IPS-18a (cell line): ENCODE results near the gene G6PC1.
"Not testable (repeated sequence)": the region's sequence is repeated elsewhere in the genome, so short reads cannot be mapped to it uniquely, and the experiment has no call there.

Source experiments
- H3K27ac ChIP-seq: one replicate; pipeline ENCODE4 v1.5.1; 2013; ENCODE audit warnings: low read length
- H3K27me3 ChIP-seq: one replicate; pipeline ENCODE4 v1.6.1; 2013; ENCODE audit warnings: mild to moderate bottlenecking, low read length; ENCODE audit not compliant: control insufficient read depth, insufficient read depth
- H3K36me3 ChIP-seq: one replicate; pipeline ENCODE4 v1.6.1; 2013; ENCODE audit warnings: low read depth, low read length; ENCODE audit not compliant: control insufficient read depth
- H3K4me1 ChIP-seq: one replicate; pipeline ENCODE4 v1.6.1; 2013; ENCODE audit warnings: low read depth, low read length; ENCODE audit not compliant: control insufficient read depth
- H3K4me3 ChIP-seq: one replicate; pipeline ENCODE4 v1.5.1; 2013; ENCODE audit warnings: low read length
- H3K9ac ChIP-seq: one replicate; pipeline ENCODE4 v1.6.1; 2013; ENCODE audit warnings: mild to moderate bottlenecking, low read length, moderate library complexity
- H3K9me3 ChIP-seq: one replicate; pipeline ENCODE4 v1.6.1; 2013; ENCODE audit warnings: low read depth, low read length; ENCODE audit not compliant: control insufficient read depth

Gene G6PC1

DNA sequence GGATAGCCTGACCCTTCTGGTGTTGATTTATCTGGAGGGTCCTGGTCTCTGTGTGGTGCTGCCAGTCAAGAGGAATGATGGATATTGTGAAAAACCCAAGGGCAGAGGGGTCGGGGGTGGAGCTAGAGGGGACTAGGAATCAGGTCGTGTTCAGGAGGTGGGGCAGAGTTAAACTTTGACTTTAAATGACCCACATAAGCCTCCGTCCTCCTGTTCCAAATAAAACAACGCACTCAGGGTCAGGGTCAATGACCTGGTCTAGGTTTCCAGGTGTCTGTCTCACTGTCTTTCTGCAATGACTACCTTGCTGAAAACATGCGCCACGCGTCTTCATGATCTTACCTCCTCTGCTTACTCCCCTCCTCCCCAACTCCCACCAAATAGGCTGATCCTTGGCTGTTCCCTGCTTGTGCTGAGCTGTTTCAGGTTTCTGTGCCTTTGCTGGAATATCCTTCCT is 34.9 kb upstream of the G6PC1 start:
- H3K4me1 ChIP-seq: no peaks in the 10 kb centered on the region
- peaks cover 4% of the 10 kb centered on the region for H3K9me3 ChIP-seq
- H3K9ac ChIP-seq: no peak overlapping the region
- H3K27me3 ChIP-seq: no peaks in the 10 kb centered on the region
- no peak overlapping the region for H3K27ac ChIP-seq
- H3K4me3 ChIP-seq: no peak overlapping the region
- no peaks in the 10 kb centered on the region for H3K36me3 ChIP-seq

DNA sequence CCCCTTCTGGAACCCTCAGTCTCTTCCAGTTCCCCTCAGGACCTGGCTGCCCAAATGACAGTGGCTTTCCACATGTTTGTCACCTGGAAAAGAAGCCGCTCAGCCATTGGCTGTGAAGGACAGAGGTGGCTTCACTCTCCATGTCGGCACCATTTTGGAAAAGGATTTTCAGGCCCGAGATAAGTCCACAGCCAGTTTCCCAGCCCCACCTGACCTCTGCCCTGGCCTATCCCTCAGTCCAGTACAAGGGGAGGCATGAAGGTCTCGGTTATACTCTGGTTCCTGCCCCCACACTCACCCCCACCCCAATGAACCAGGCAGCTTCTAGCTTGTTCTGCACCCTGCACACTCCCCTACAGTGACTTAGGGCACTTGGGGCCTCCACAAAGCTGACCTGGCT is 34.4 kb upstream of the G6PC1 start:
- Histone ChIP-seq H3K4me1 (no peaks in the 10 kb centered on the region), H3K9me3 (peaks cover 6% of the 10 kb centered on the region), H3K27ac (no peak overlapping the region), H3K27me3 (no peaks in the 10 kb centered on the region), H3K36me3 (no peaks in the 10 kb centered on the region), H3K4me3 (no peak overlapping the region), H3K9ac (no peak overlapping the region)

DNA sequence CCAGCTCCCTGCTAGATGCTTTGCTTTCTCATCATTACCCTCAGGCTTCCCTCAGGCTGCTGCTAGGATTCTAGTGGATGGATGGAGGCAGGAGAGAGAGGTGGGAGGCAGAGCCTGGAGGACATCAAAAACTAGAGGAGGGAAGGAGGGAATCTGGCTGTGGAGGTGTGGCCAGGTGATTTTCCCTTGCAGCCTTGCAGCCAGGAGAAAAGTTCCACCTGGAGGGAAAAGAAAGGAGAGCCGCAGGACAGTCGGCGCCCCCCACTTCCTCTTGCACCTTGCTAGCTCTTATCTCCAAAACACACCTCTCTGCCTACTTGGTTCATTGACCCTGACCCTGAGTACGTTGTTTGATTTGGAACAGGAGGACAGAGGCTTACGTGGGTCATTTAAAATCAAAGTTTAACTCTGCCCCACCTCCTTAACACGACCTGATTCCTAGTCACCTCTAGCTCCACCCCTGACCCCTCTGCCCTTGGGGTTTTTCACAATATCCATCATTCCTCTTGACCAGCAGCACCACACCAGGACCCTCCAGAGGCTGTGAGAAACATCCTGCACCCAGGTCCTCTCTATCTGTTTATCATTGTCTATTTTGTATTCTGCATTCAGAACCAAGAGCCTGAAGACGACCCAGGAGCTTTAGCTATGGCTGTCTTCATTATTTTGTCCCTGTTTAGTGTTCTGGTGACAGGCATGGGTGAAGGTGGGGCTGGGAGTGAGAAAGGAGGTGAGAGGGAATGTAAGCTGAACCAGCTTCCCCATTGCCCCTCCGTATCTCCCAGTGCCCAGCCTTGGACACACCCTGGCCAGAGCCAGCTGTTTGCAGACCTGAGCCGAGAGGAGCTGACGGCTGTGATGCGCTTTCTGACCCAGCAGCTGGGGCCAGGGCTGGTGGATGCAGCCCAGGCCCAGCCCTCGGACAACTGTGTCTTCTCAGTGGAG is 33.7 kb upstream of the G6PC1 start:
- no peak overlapping the region for H3K27ac ChIP-seq
- H3K4me3 ChIP-seq: no peak overlapping the region

DNA sequence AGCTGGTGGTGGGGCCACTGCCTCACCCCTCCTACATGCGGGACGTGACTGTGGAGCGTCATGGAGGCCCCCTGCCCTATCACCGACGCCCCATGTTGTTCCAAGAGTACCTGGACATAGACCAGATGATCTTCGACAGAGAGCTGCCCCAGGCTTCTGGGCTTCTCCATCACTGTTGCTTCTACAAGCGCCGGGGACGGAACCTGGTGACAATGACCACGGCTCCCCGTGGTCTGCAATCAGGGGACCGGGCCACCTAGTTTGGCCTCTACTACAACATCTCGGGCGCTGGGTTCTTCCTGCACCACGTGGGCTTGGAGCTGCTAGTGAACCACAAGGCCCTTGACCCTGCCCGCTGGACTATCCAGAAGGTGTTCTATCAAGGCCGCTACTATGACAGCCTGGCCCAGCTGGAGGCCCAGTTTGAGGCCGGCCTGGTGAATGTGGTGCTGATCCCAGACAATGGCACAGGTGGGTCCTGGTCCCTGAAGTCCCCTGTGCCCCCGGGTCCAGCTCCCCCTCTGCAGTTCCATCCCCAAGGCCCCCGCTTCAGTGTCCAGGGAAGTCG is 32.8 kb upstream of the G6PC1 start:
- not testable (repeated sequence) for H3K27ac ChIP-seq, H3K27me3 ChIP-seq, H3K9me3 ChIP-seq, H3K36me3 ChIP-seq, H3K4me3 ChIP-seq, H3K9ac ChIP-seq, H3K4me1 ChIP-seq

More for the DNA sequence above, 33.7 kb upstream of the G6PC1 start:
- Histone ChIP-seq H3K36me3 (no peaks in the 10 kb centered on the region), H3K27me3 (no peaks in the 10 kb centered on the region), H3K4me1 (no peaks in the 10 kb centered on the region), H3K9me3 (peaks cover 6% of the 10 kb centered on the region), H3K9ac (no peak overlapping the region)

DNA sequence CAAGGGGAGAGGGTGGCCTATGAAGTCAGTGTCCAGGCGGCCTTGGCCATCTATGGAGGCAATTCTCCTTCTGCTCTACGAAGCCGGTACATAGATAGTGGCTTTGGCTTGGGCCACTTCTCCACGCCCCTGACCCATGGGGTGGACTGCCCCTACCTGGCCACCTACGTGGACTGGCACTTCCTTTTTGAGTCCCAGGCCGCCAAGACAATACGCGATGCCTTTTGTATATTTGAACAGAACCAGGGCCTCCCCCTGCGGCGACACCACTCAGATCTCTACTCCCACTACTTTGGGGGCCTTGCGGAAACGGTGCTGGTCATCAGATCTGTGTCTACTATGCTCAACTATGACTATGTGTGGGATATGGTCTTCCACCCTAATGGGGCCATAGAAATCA is 32.3 kb upstream of the G6PC1 start:
- H3K4me3 ChIP-seq: no peak overlapping the region
- no peaks in the 10 kb centered on the region for H3K4me1 ChIP-seq
- peaks cover 6% of the 10 kb centered on the region for H3K9me3 ChIP-seq
- no peak overlapping the region for H3K9ac ChIP-seq
- H3K27ac ChIP-seq: no peak overlapping the region
- no peaks in the 10 kb centered on the region for H3K27me3 ChIP-seq
- H3K36me3 ChIP-seq: no peaks in the 10 kb centered on the region

DNA sequence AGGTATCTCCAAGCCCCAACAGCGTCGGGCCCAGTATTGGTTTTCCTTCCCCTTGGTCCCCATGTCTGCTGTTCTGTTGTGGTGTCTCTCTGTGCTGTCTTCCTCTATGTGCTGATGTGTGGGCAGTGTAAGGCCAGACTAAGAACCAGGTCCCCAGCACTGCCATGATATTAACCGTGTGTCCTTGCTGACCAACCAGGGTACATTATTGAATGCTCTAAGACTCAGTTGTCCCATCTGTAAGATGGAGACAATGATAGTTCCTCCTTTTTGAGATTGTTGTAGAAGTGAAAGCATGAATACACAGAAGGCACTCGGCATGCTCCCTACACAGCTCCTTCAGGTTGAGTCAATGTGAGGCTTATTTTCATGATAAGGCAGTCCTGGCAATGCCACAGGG is 29.0 kb upstream of the G6PC1 start:
- H3K9ac ChIP-seq: no peak overlapping the region
- H3K9me3 ChIP-seq: peaks cover 6% of the 10 kb centered on the region
- H3K27ac ChIP-seq: no peak overlapping the region
- no peak overlapping the region for H3K4me3 ChIP-seq
- no peaks in the 10 kb centered on the region for H3K4me1 ChIP-seq
- no peaks in the 10 kb centered on the region for H3K36me3 ChIP-seq
- H3K27me3 ChIP-seq: no peaks in the 10 kb centered on the region

DNA sequence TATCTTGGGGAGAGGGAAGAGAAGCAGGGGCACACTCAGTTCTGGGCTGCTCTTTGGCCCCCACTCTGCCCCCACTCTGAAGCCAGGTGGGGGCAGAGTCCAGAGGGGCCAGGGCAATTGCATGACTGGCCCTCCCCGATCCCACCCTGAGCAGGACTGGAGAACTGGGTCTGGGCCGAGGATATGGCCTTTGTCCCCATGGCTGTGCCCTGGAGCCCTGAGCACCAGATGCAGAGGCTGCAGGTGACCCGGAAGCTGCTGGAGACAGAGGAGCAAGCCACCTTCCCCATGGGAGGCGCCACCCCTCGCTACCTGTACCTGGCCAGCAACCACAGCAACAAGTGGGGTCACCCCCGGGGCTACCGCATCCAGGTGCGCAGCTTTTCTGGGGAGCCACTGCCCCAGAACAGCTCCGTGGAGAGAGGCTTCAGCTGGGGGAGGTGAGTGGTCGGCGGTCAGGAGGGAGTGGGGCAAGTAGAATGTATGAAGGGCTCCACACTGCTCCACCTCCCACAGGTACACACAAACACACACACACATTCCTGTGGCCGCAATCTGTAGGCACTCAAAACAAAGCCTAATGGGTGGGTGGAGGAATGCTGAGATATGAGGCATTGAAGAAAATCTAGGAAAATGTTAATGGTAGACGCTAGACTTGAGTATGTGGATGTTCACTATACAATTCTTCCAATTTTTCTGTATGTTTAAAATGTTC is 28.2 kb upstream of the G6PC1 start:
- Histone ChIP-seq H3K9ac (no peak overlapping the region), H3K27me3 (peaks cover 4% of the 10 kb centered on the region), H3K4me3 (no peak overlapping the region), H3K4me1 (no peaks in the 10 kb centered on the region), H3K36me3 (no peaks in the 10 kb centered on the region), H3K27ac (no peak overlapping the region), H3K9me3 (peaks cover 6% of the 10 kb centered on the region)

DNA sequence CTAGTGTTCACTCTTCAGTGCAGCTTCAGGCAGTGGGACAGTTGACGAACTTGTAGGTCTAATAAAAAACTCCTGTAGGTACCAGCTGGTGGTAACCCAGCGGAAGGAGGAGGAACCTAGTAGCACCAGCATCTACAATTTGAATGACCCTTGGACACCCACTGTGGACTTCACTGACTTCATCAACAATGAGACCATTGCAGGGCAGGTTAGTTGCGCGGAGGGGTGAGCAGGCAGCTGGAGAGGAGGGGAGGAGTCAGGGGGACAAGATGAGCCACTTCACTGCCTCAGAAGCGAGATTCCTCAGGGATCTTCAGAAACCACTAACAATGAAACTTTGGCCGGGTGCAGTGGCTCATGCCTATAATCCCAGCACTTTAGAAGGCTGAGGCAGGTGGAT is 27.3 kb upstream of the G6PC1 start:
- H3K36me3 ChIP-seq: no peaks in the 10 kb centered on the region
- H3K4me3 ChIP-seq: no peak overlapping the region
- H3K27me3 ChIP-seq: peaks cover 13% of the 10 kb centered on the region
- H3K4me1 ChIP-seq: peaks cover 2% of the 10 kb centered on the region
- no peak overlapping the region for H3K27ac ChIP-seq
- no peak overlapping the region for H3K9ac ChIP-seq
- peaks cover 6% of the 10 kb centered on the region for H3K9me3 ChIP-seq

DNA sequence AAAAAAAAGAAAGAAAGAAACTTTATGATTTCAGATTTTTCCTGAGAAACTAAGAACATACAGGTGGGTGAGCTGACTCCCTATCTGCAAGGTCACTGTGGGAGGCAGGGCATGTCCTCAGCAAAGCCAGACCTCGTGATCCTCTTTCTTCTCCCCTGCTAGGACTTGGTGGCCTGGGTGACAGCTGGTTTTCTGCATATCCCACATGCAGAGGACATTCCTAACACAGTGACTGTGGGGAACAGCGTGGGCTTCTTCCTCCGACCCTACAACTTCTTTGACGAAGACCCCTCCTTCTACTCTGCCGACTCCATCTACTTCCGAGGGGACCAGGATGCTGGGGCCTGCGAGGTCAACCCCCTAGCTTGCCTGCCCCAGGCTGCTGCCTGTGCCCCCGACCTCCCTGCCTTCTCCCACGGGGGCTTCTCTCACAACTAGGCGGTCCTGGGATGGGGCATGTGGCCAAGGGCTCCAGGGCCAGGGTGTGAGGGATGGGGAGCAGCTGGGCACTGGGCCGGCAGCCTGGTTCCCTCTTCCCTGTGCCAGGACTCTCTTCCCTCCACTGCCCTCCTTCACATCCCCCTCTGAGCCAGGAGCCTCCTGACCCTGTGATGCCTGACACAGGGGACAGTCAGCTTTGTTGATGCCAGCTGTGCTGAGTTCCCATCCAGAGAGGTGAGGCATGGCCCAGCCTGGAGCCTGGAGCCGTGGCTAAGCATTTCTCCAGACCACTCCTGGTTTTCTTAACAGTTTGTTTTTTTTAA is 26.5 kb upstream of the G6PC1 start:
- H3K4me1 ChIP-seq, H3K9ac ChIP-seq, H3K4me3 ChIP-seq, H3K27ac ChIP-seq, H3K36me3 ChIP-seq, H3K9me3 ChIP-seq: not testable (repeated sequence)
- H3K27me3 ChIP-seq: peaks cover 21% of the 10 kb centered on the region

DNA sequence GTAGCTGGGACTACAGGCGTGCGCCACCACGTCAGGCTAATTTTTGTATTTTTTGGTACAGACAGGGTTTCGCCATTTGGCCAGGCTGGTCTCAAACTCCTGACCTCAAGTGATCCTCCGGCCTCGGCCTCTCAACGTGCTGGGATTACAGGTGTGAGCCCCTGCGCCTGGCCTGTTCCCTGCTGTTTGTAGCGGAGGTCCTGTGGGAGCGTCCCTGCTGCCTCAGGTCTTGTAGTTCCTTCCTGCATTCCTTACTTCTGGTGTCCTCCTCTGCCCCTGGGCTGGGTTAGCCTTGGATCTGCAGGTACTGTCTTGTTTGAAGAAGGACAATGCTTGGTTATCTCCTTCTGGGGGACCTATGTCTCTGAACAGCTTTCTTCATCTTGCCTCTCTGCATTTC is 23.6 kb upstream of the G6PC1 start:
- Histone ChIP-seq H3K27ac (no peak overlapping the region), H3K9me3 (no peaks in the 10 kb centered on the region), H3K4me3 (no peak overlapping the region), H3K4me1 (peaks cover 6% of the 10 kb centered on the region), H3K27me3 (peaks cover 25% of the 10 kb centered on the region), H3K36me3 (no peaks in the 10 kb centered on the region), H3K9ac (no peak overlapping the region)
